HUES64 (cell line): ENCODE measurements around the gene GMDS.

Source experiments
- H3K27ac ChIP-seq: 2 replicates; pipeline ENCODE4 v1.7.0; 2013; ENCODE audit warnings: low read depth, low read length, inconsistent platforms
- H3K27me3 ChIP-seq: 2 replicates; pipeline ENCODE4 v1.6.1; 2013; ENCODE audit warnings: mild to moderate bottlenecking, low read length; ENCODE audit not compliant: insufficient read depth
- H3K36me3 ChIP-seq: 2 replicates; pipeline ENCODE4 v1.6.1; 2013; ENCODE audit warnings: mild to moderate bottlenecking, low read length; ENCODE audit not compliant: insufficient read depth
- H3K4me1 ChIP-seq: 2 replicates; pipeline ENCODE4 v1.6.1; 2013; ENCODE audit warnings: mild to moderate bottlenecking, low read length, moderate library complexity; ENCODE audit not compliant: insufficient read depth
- H3K4me3 ChIP-seq: 2 replicates; pipeline ENCODE4 v1.5.1; 2013; ENCODE audit warnings: mild to moderate bottlenecking, low read length, moderate library complexity
- H3K9ac ChIP-seq: 2 replicates; pipeline ENCODE4 v1.6.1; 2013; ENCODE audit warnings: mild to moderate bottlenecking, low read depth, low read length
- H3K9me3 ChIP-seq: 2 replicates; pipeline ENCODE4 v1.6.1; 2013; ENCODE audit warnings: low read depth, low read length; ENCODE audit not compliant: insufficient read depth
- WGBS: fragments of 150-250, 120-280 bp; methylation state at CpG from one replicate; pipeline ENCODE4 v1.1.7; 2013; ENCODE audit warnings: missing lambda C conversion rate; 5-methylcytosine and 5-hydroxymethylcytosine counted together

GMDS gene

GRCh38 chr6:1738558-1739081 is 506.8 kb downstream of the GMDS start:
- Histone ChIP-seq H3K9ac (no peak overlapping the region), H3K4me1 (no peaks in the 10 kb centered on the region), H3K36me3 (no peaks in the 10 kb centered on the region), H3K27me3 (no peaks in the 10 kb centered on the region), H3K27ac (no peak overlapping the region), H3K4me3 (no peak overlapping the region), H3K9me3 (no peaks in the 10 kb centered on the region)
- WGBS = 93% methylated on average over 6 of the region's 6 CpGs

- Histone ChIP-seq H3K9me3 (no peaks in the 10 kb centered on the region), H3K27ac (no peak overlapping the region), H3K4me1 (no peaks in the 10 kb centered on the region), H3K27me3 (no peaks in the 10 kb centered on the region), H3K36me3 (no peaks in the 10 kb centered on the region), H3K9ac (no peak overlapping the region), H3K4me3 (no peak overlapping the region)
- 96% methylated on average over 6 of the region's 6 CpGs for WGBS
These were observed 507.7 kb downstream of the GMDS start for GRCh38 chr6:1737463-1738311.

GRCh38 chr6:1736346-1737105 is 508.9 kb downstream of the GMDS start:
- Histone ChIP-seq H3K27me3 (no peaks in the 10 kb centered on the region), H3K4me3 (no peak overlapping the region), H3K9me3 (no peaks in the 10 kb centered on the region), H3K27ac (no peak overlapping the region), H3K4me1 (no peaks in the 10 kb centered on the region), H3K36me3 (no peaks in the 10 kb centered on the region), H3K9ac (no peak overlapping the region)
- 79% methylated on average over 5 of the region's 6 CpGs for WGBS

GRCh38 chr6:1735239-1735803 is 510.1 kb downstream of the GMDS start:
- Histone ChIP-seq H3K9me3 (no peaks in the 10 kb centered on the region), H3K4me1 (no peaks in the 10 kb centered on the region), H3K36me3 (no peaks in the 10 kb centered on the region), H3K4me3 (no peak overlapping the region), H3K27ac (no peak overlapping the region), H3K27me3 (no peaks in the 10 kb centered on the region), H3K9ac (no peak overlapping the region)
- 94% methylated on average over 6 of the region's 6 CpGs for WGBS

- no peak overlapping the region for H3K9ac ChIP-seq
- H3K4me1 ChIP-seq = peaks cover 16% of the 10 kb centered on the region; the same call in 1 of the 2 replicates
- H3K36me3 ChIP-seq = no peaks in the 10 kb centered on the region
- H3K27me3 ChIP-seq = no peaks in the 10 kb centered on the region
- H3K9me3 ChIP-seq = no peaks in the 10 kb centered on the region
- 67% methylated on average over 2 of the region's 3 CpGs for WGBS
- H3K27ac ChIP-seq = no peak overlapping the region
- no peak overlapping the region for H3K4me3 ChIP-seq
These were observed 514.5 kb downstream of the GMDS start for GRCh38 chr6:1730882-1731281.

- no peaks in the 10 kb centered on the region for H3K9me3 ChIP-seq
- no peak overlapping the region for H3K27ac ChIP-seq
- H3K36me3 ChIP-seq = no peaks in the 10 kb centered on the region
- no peak overlapping the region for H3K9ac ChIP-seq
- H3K4me1 ChIP-seq = peaks cover 20% of the 10 kb centered on the region; the same call in 1 of the 2 replicates
- H3K4me3 ChIP-seq = no peak overlapping the region
- no peaks in the 10 kb centered on the region for H3K27me3 ChIP-seq
- WGBS = 78% methylated on average over 7 of the region's 8 CpGs
These were observed 515.7 kb downstream of the GMDS start for GRCh38 chr6:1729750-1730140.

- no peaks in the 10 kb centered on the region for H3K36me3 ChIP-seq
These were observed 516.2 kb downstream of the GMDS start for GRCh38 chr6:1729133-1729749.

GRCh38 chr6:1726341-1726768 is 519.0 kb downstream of the GMDS start:
- Histone ChIP-seq H3K9ac (no peak overlapping the region), H3K27me3 (no peaks in the 10 kb centered on the region), H3K36me3 (no peaks in the 10 kb centered on the region), H3K9me3 (no peaks in the 10 kb centered on the region), H3K27ac (no peak overlapping the region), H3K4me1 (peaks cover 26% of the 10 kb centered on the region; the same call in 1 of the 2 replicates), H3K4me3 (no peak overlapping the region)
- 56% methylated on average over 11 of the region's 11 CpGs for WGBS

More at GRCh38 chr6:1729133-1729749, 516.2 kb downstream of the GMDS start:
- H3K27ac ChIP-seq = no peak overlapping the region
- 72% methylated on average over 6 of the region's 7 CpGs for WGBS
- H3K27me3 ChIP-seq = no peaks in the 10 kb centered on the region
- no peaks in the 10 kb centered on the region for H3K9me3 ChIP-seq
- no peak overlapping the region for H3K9ac ChIP-seq
- peaks cover 25% of the 10 kb centered on the region; the same call in 1 of the 2 replicates for H3K4me1 ChIP-seq
- no peak overlapping the region for H3K4me3 ChIP-seq

GRCh38 chr6:1724616-1725015 is 520.8 kb downstream of the GMDS start:
- Histone ChIP-seq H3K27ac (no peak overlapping the region), H3K9me3 (no peaks in the 10 kb centered on the region), H3K36me3 (no peaks in the 10 kb centered on the region), H3K4me3 (no peak overlapping the region), H3K27me3 (no peaks in the 10 kb centered on the region), H3K9ac (no peak overlapping the region), H3K4me1 (peaks cover 33% of the 10 kb centered on the region)
- 70% methylated on average over 8 of the region's 8 CpGs for WGBS

- no peak overlapping the region for H3K4me3 ChIP-seq
- no peak overlapping the region; the same call in 1 of the 2 replicates for H3K27ac ChIP-seq
- no peak overlapping the region for H3K9ac ChIP-seq
- H3K36me3 ChIP-seq = no peaks in the 10 kb centered on the region
- no peaks in the 10 kb centered on the region for H3K9me3 ChIP-seq
- peaks cover 28% of the 10 kb centered on the region for H3K4me1 ChIP-seq
- no peaks in the 10 kb centered on the region for H3K27me3 ChIP-seq
- 69% methylated on average over 8 of the region's 9 CpGs for WGBS
These were observed 521.3 kb downstream of the GMDS start for GRCh38 chr6:1724124-1724523.
